Measurements from ENCODE around the gene TEX29.

GRCh38 chr13:111370147-111370546 lies 49.7 kb downstream of the TEX29 start:
- TF ChIP-seq TAF1 (IDR thresholded peaks at IDR 0.05; ENCODE audit: low read depth) = no peak
- no peak for TF ChIP-seq CTCF (IDR thresholded peaks at IDR 0.05; ENCODE audit: poor library complexity, severe bottlenecking)
- no peak for TF ChIP-seq EZH2 (IDR thresholded peaks at IDR 0.05; ENCODE audit: borderline replicate concordance, insufficient read depth, low read length, poor library complexity, severe bottlenecking)
- no peak for TF ChIP-seq SMC3 (conservative IDR thresholded peaks at IDR 0.05; ENCODE audit: poor library complexity)
- TF ChIP-seq MXI1 (conservative IDR thresholded peaks at IDR 0.05; ENCODE audit: poor library complexity, severe bottlenecking) = no peak
- no peak for TF ChIP-seq POLR2AphosphoS5 (IDR thresholded peaks at IDR 0.05)
- TF ChIP-seq EP300 (conservative IDR thresholded peaks at IDR 0.05; ENCODE audit: poor library complexity, severe bottlenecking) = no peak
- TF ChIP-seq REST (IDR thresholded peaks at IDR 0.05; ENCODE audit: borderline replicate concordance) = no peak
